HCT116 (cell line): ENCODE measurements around the gene HIPK2. TPM values are rescaled to one million over a fixed set of nuclear protein-coding genes. Genes with fewer than 3 reads are reported as not detected.

Experiments
- ATAC-seq: fragments of 200-7000 bp; cut with Tn5 transposase; 2 replicates; pipeline ENCODE4 v1.9.1; 2020; ENCODE audit warnings: mild to moderate bottlenecking, moderate library complexity
- BruUV-seq: library from RNA; stranded (reverse); fragments of 400-500 nt; replicated peaks from 2 replicates; lab custom pipeline; 2021; lab: Mats Ljungman, UMichigan
- CTCF ChIA-PET: fragments of 300-600 bp; sonication (Branson Sonifier 250); formaldehyde crosslinking; loops from one replicate; lab custom pipeline; 2021; ENCODE audit warnings: antibody characterized with exemption; lab: Charles Lee
- POLR2A ChIA-PET: fragments of 300-600, 350-600 bp; sonication (Branson Sonifier 250); formaldehyde crosslinking; loops from one replicate; lab custom pipeline; 2021; ENCODE audit warnings: antibody characterized with exemption; lab: Charles Lee
- RAD21 ChIA-PET, 2 experiments: fragments of 300-600 bp; sonication (Branson Sonifier 250); formaldehyde crosslinking; loops; one replicate each; lab custom pipeline; 2023; ENCODE audit warnings: low total read pairs in 2 of 2; ENCODE audit not compliant: uncharacterized antibody in 2 of 2, unreplicated experiment in 2 of 2, low non-redundant PET in 1 of 2; lab: Charles Lee
- DNase-seq: peaks from one replicate; pipeline ENCODE4 v3.0.0-alpha.2; 2010; ENCODE audit warnings: low read depth, low spot score
- H2AFZ ChIP-seq: fragments of 200-600 bp; shearing (Covaris generic), sonication (generic); 2 replicates; pipeline ENCODE4 v1.6.1; 2017; ENCODE audit warnings: low read depth, mixed run types, mixed read lengths, antibody characterized with exemption, low read length; ENCODE audit not compliant: poor library complexity, severe bottlenecking
- H3K27ac ChIP-seq: 2 replicates; pipeline ENCODE4 v1.5.1; 2012; ENCODE audit warnings: low read depth, low read length
- H3K27me3 ChIP-seq: fragments of 200-600 bp; sonication (generic); 2 replicates; pipeline ENCODE4 v1.6.1; 2016; ENCODE audit warnings: mixed run types, low read length, mixed read lengths; ENCODE audit not compliant: insufficient read depth
- H3K36me3 ChIP-seq, 2 experiments: fragments of 200-500 bp in 1 of 2; fragments of 200-600 bp in 1 of 2; sonication (Bioruptor generic) in 1 of 2; sonication (generic) in 1 of 2; 2 replicates each; pipeline versions ENCODE4 v1.5.1 to v1.6.1; 2014 to 2016; ENCODE audit warnings: low read length in 2 of 2, inconsistent platforms in 1 of 2, mixed read lengths in 1 of 2, mixed run types in 1 of 2; ENCODE audit not compliant: insufficient read depth in 2 of 2, control insufficient read depth in 1 of 2
- H3K4me1 ChIP-seq, 2 experiments: fragments of 200-600 bp in 1 of 2; sonication (generic) in 1 of 2; 2 replicates each; pipeline versions ENCODE4 v1.5.1 to v1.6.1; 2012 to 2017; ENCODE audit warnings: low read length in 2 of 2, inconsistent platforms in 1 of 2, mild to moderate bottlenecking in 1 of 2, mixed read lengths in 1 of 2, mixed run types in 1 of 2, moderate library complexity in 1 of 2; ENCODE audit not compliant: insufficient read depth in 2 of 2, control insufficient read depth in 1 of 2
- H3K4me2 ChIP-seq: fragments of 200-600 bp; sonication (generic); 2 replicates; pipeline ENCODE4 v1.6.1; 2017; ENCODE audit warnings: mixed run types, low read length, mixed read lengths
- H3K4me3 ChIP-seq, 2 experiments: fragments of 200-600 bp in 1 of 2; sonication (generic) in 1 of 2; replicated peaks in 1 of 2; 2 replicates each; pipeline ENCODE4 v1.5.1; 2011 to 2016; ENCODE audit warnings: low read length in 2 of 2, control low read depth in 1 of 2, low read depth in 1 of 2, mild to moderate bottlenecking in 1 of 2, mixed read lengths in 1 of 2, mixed run types in 1 of 2
- H3K79me2 ChIP-seq: fragments of 200-600 bp; sonication (generic); 2 replicates; pipeline ENCODE4 v1.6.1; 2017; ENCODE audit warnings: mild to moderate bottlenecking, mixed run types, low read length, moderate library complexity, mixed read lengths; ENCODE audit not compliant: insufficient read depth
- H3K9ac ChIP-seq: fragments of 200-600 bp; sonication (generic); 2 replicates; pipeline ENCODE4 v1.6.1; 2016; ENCODE audit warnings: low read length, mixed read lengths
- H3K9me2 ChIP-seq: fragments of 200-600 bp; sonication (generic), shearing (Covaris generic); 2 replicates; pipeline ENCODE4 v1.6.1; 2017; ENCODE audit warnings: mixed run types, mild to moderate bottlenecking, moderate library complexity; ENCODE audit not compliant: insufficient read depth
- H3K9me3 ChIP-seq, 2 experiments: fragments of 200-500 bp in 1 of 2; fragments of 200-600 bp in 1 of 2; sonication (Bioruptor generic) in 1 of 2; sonication (generic) in 1 of 2; 2 replicates each; pipeline ENCODE4 v1.6.1; 2014 to 2017; ENCODE audit warnings: low read length in 2 of 2, mixed read lengths in 2 of 2, inconsistent platforms in 1 of 2, low read depth in 1 of 2, mild to moderate bottlenecking in 1 of 2, mixed run types in 1 of 2, moderate library complexity in 1 of 2; ENCODE audit not compliant: control insufficient read depth in 1 of 2, insufficient read depth in 1 of 2
- H4K20me1 ChIP-seq: fragments of 200-600 bp; sonication (generic), shearing (Covaris generic); 2 replicates; pipeline ENCODE4 v1.6.1; 2017; ENCODE audit warnings: mixed run types, mild to moderate bottlenecking, moderate library complexity; ENCODE audit not compliant: insufficient read depth
- CBX3 ChIP-seq: IDR thresholded peaks from 2 replicates; pipeline ENCODE4 v1.6.1; 2012; ENCODE audit warnings: low read depth
- CEBPB ChIP-seq: IDR thresholded peaks from 2 replicates; pipeline ENCODE4 v1.6.1; 2012; ENCODE audit warnings: low read depth
- CTCF ChIP-seq, 3 experiments: fragments of 200-600 bp in 1 of 3; sonication (generic) in 1 of 3; IDR thresholded peaks in 2 of 3; conservative IDR thresholded peaks in 1 of 3; 2 replicates each; pipeline ENCODE4 v1.5.1; 2012 to 2017; ENCODE audit warnings: low read depth in 2 of 3, low read length in 2 of 3, antibody characterized with exemption in 1 of 3, borderline replicate concordance in 1 of 3, control low read depth in 1 of 3, mild to moderate bottlenecking in 1 of 3, mixed read lengths in 1 of 3, mixed run types in 1 of 3, moderate library complexity in 1 of 3; ENCODE audit not compliant: insufficient read depth in 1 of 3
- EGR1 ChIP-seq: IDR thresholded peaks from 2 replicates; pipeline ENCODE4 v1.6.1; 2012; ENCODE audit warnings: low read depth
- ELF1 ChIP-seq: IDR thresholded peaks from 2 replicates; pipeline ENCODE4 v1.6.1; 2012; ENCODE audit warnings: low read depth, borderline replicate concordance
- EZH2phosphoT487 ChIP-seq: fragments of 200-600 bp; IDR thresholded peaks from 2 replicates; pipeline ENCODE4 v1.6.1; 2018; ENCODE audit warnings: antibody characterized with exemption, borderline replicate concordance
- FOSL1 ChIP-seq: IDR thresholded peaks from 2 replicates; pipeline ENCODE4 v1.6.1; 2012; ENCODE audit warnings: low read depth
- JUND ChIP-seq: IDR thresholded peaks from 2 replicates; pipeline ENCODE4 v1.6.1; 2012
- POLR2A ChIP-seq: IDR thresholded peaks from 2 replicates; pipeline ENCODE4 v1.7.0; 2011; ENCODE audit warnings: borderline replicate concordance; ENCODE audit not compliant: insufficient read depth, insufficient read length; ENCODE audit errors: extremely low read depth
- POLR2AphosphoS5 ChIP-seq: IDR thresholded peaks from 2 replicates; pipeline ENCODE4 v1.6.1; 2011; ENCODE audit warnings: mild to moderate bottlenecking, low read depth, low read length, moderate library complexity
- RAD21 ChIP-seq: IDR thresholded peaks from 2 replicates; pipeline ENCODE4 v1.6.1; 2012; ENCODE audit warnings: low read depth, mild to moderate bottlenecking
- REST ChIP-seq: IDR thresholded peaks from 2 replicates; pipeline ENCODE4 v1.6.1; 2012; ENCODE audit warnings: low read depth
- SP1 ChIP-seq: IDR thresholded peaks from 2 replicates; pipeline ENCODE4 v1.6.1; 2012; ENCODE audit warnings: low read depth
- SRF ChIP-seq: IDR thresholded peaks from 2 replicates; pipeline ENCODE4 v1.6.1; 2012; ENCODE audit warnings: low read depth
- TCF7L2 ChIP-seq: IDR thresholded peaks from 2 replicates; pipeline ENCODE4 v1.7.0; 2011; ENCODE audit warnings: borderline replicate concordance, inconsistent platforms; ENCODE audit not compliant: insufficient read depth, insufficient read length; ENCODE audit errors: extremely low read depth
- YY1 ChIP-seq: IDR thresholded peaks from 2 replicates; pipeline ENCODE4 v1.6.1; 2011; ENCODE audit warnings: low read length, low read depth, moderate library complexity, mild to moderate bottlenecking; ENCODE audit not compliant: insufficient replicate concordance; ENCODE audit errors: extremely low read depth
- ZBTB33 ChIP-seq: IDR thresholded peaks from 2 replicates; pipeline ENCODE4 v1.6.1; 2011; ENCODE audit warnings: mild to moderate bottlenecking, low read length, moderate library complexity; ENCODE audit not compliant: insufficient replicate concordance; ENCODE audit errors: extremely low read depth
- intact Hi-C: fragments of 100-400 bp; cut with micrococcal nuclease; formaldehyde crosslinking; loops from 2 replicates; pipeline ENCODE4 v1.10.0; 2022
- total RNA-seq: library from RNA; stranded (reverse); gene quantifications from one replicate; pipeline ENCODE4 v1.2.1, GENCODE V29; 2021; ENCODE audit not compliant: unreplicated experiment

Gene HIPK2
- total RNA-seq, 1 experiment from 2014 or later = 49.5 TPM

- Histone ChIP-seq H3K9me2 (no peaks in the 10 kb centered on the region), H3K4me3 (peak overlapping the region; percentile 7 to 23), H3K27me3 (no peaks in the 10 kb centered on the region), H3K36me3 (no peaks in the 10 kb centered on the region; a peak in 1 of 4 replicates), H4K20me1 (0 out of 2 replicates have a peak, but pooled peaks cover 4% of the 10 kb centered on the region), H3K4me2 (peak overlapping the region; percentile 85), H3K4me1 (peaks cover 48 to 68% of the 10 kb centered on the region in 2 experiments), H3K27ac (peak overlapping the region; percentile 80), H3K9me3 (no peaks in the 10 kb centered on the region), H2AFZ (no peak overlapping the region), H3K9ac (peak overlapping the region; percentile 46), H3K79me2 (peaks cover 89% of the 10 kb centered on the region)
- RAD21 ChIA-PET = interaction anchor here in 1 of 2 experiments (1.6 kb wide), 1 partner anchor 39 kb away, joined by 3 read pairs; no protein-coding TSS in a partner anchor
- peak; percentile 93 for DNase-seq
- intact Hi-C loops = loop anchor here (2.0 to 10.0 kb wide), 3 partner anchors 88 to 266 kb away; no protein-coding TSS in a partner anchor
- CTCF ChIA-PET = interaction anchor here (1.4 to 1.6 kb wide), 3 partner anchors 124 to 170 kb away, joined by 3 to 5 read pairs (median 4); no protein-coding TSS in a partner anchor
- no TSS peak for BruUV-seq
- ATAC-seq = peak; percentile 83
- POLR2A ChIA-PET = interaction anchor here (1.5 to 1.8 kb wide), 2 partner anchors 34 to 90 kb away, joined by 3 read pairs; no protein-coding TSS in a partner anchor
- no peak for TF ChIP-seq CTCF (IDR thresholded peaks at IDR 0.05 in 2 of 3, conservative IDR thresholded peaks at IDR 0.05 in 1 of 3; ENCODE audit: borderline replicate concordance in 1 of 3, insufficient read depth in 1 of 3, low read depth in 2 of 3, low read length in 2 of 3)
- peak; percentile 97 for TF ChIP-seq CEBPB
- no peak for TF ChIP-seq POLR2A
- TF ChIP-seq CBX3 = peak; percentile 53
- TF ChIP-seq YY1 = peak; percentile 67
- TF ChIP-seq RAD21 = peak; percentile 15; the same call in 1 of the 2 replicates
- TF ChIP-seq FOSL1 = peak; percentile 91
- TF ChIP-seq REST = no peak
- peak; percentile 43; the same call in 1 of the 2 replicates for TF ChIP-seq EGR1
- TF ChIP-seq ELF1 = no peak
- TF ChIP-seq SRF = peak; percentile 70
- peak; percentile 62 for TF ChIP-seq ZBTB33
- TF ChIP-seq EZH2phosphoT487 = no peak
- TF ChIP-seq POLR2AphosphoS5 = peak; percentile 59; the same call in 1 of the 2 replicates
- TF ChIP-seq SP1 = peak; percentile 81
- TF ChIP-seq TCF7L2 = no peak
- peak; percentile 85 for TF ChIP-seq JUND
These were observed 6.5 kb downstream of the HIPK2 start for GRCh38 chr7:139771001-139771956.
